A549 (cell line): ENCODE results near the gene ARHGEF7. TPM values are rescaled to one million over a fixed set of nuclear protein-coding genes. Genes with fewer than 3 reads are reported as not detected.

Experiments
- ATAC-seq, 2 experiments: fragments of 200-7000 bp in 1 of 2; fragments of >200 bp in 1 of 2; cut with Nextera tagmentation in 1 of 2; cut with Tn5 transposase in 1 of 2; 3 replicates each; pipeline versions ENCODE4 v1.8.0 to v1.9.1; 2018 to 2020; ENCODE audit warnings: mild to moderate bottlenecking in 1 of 2, moderate library complexity in 1 of 2
- CTCF ChIA-PET: fragments of 300-600 bp; sonication (Branson Sonifier 250); formaldehyde crosslinking; extraction: SDS; loops from one replicate; lab custom pipeline; 2021; ENCODE audit warnings: antibody characterized with exemption, inconsistent platforms; lab: Yijun Ruan, JAX
- POLR2A ChIA-PET: fragments of 350-600 bp; formaldehyde crosslinking; extraction: SDS; loops from one replicate; lab custom pipeline; 2021; ENCODE audit warnings: antibody characterized with exemption, inconsistent platforms; lab: Yijun Ruan, JAX
- DNase-seq, 2 experiments: peaks; one replicate each; pipeline versions ENCODE4 v3.0.0 to v3.0.0-alpha.2; 2011 to 2016; ENCODE audit warnings: low read depth in 1 of 2, low spot score in 1 of 2
- FAIRE-seq: peaks from 2 replicates; lab custom pipeline; 2011; peaks lifted over from hg19 to GRCh38; lab: Jason Lieb, UNC
- H3K27ac ChIP-seq, 2 experiments: fragments of >200 bp; sonication (Bioruptor Twin); formaldehyde crosslinking; 3 replicates each; pipeline ENCODE4 v1.5.1; 2016 to 2017
- H3K4me1 ChIP-seq: fragments of >200 bp; sonication (Bioruptor Twin); formaldehyde crosslinking; 3 replicates; pipeline ENCODE4 v1.6.1; 2016
- H3K4me2 ChIP-seq: fragments of >200 bp; sonication (Bioruptor Twin); formaldehyde crosslinking; 3 replicates; pipeline ENCODE4 v1.6.1; 2016
- H3K4me3 ChIP-seq: fragments of >200 bp; sonication (Bioruptor Twin); formaldehyde crosslinking; 3 replicates; pipeline ENCODE4 v1.5.1; 2016
- H3K9me3 ChIP-seq: fragments of >200 bp; sonication (Bioruptor Twin); formaldehyde crosslinking; 3 replicates; pipeline ENCODE4 v1.6.1; 2016
- ATOH8 ChIP-seq: fragments of 250-450 bp; sonication (Bioruptor Pico); IDR thresholded peaks from 2 replicates; pipeline ENCODE4 v1.5.0; 2020; ENCODE audit warnings: low read depth, mild to moderate bottlenecking, moderate library complexity
- BHLHE40 ChIP-seq: IDR thresholded peaks from 2 replicates; pipeline ENCODE4 v1.6.1; 2012; ENCODE audit warnings: low read depth, low read length, inconsistent platforms
- CHD2 ChIP-seq: fragments of 150-350 bp; IDR thresholded peaks from 2 replicates; pipeline ENCODE4 v1.6.1; 2014; ENCODE audit warnings: low read length; ENCODE audit not compliant: partially characterized antibody
- EHF ChIP-seq: fragments of 250-450 bp; sonication (Bioruptor Pico); IDR thresholded peaks from 2 replicates; pipeline ENCODE4 v1.5.0; 2020; ENCODE audit warnings: mild to moderate bottlenecking
- EHMT2 ChIP-seq: fragments of 200-600 bp; sonication (generic); IDR thresholded peaks from 2 replicates; pipeline ENCODE4 v1.6.1; 2016; ENCODE audit warnings: antibody characterized with exemption, low read depth, mild to moderate bottlenecking, moderate library complexity
- FOXS1 ChIP-seq: fragments of 250-450 bp; sonication (Bioruptor Pico); IDR thresholded peaks from 2 replicates; pipeline ENCODE4 v1.5.0; 2020; ENCODE audit warnings: mild to moderate bottlenecking, moderate library complexity
- HOXB5 ChIP-seq: fragments of 250-450 bp; sonication (Bioruptor Pico); IDR thresholded peaks from 2 replicates; pipeline ENCODE4 v1.5.0; 2020; ENCODE audit warnings: mild to moderate bottlenecking, moderate library complexity
- NFE2L2 ChIP-seq: fragments of 150-350 bp; conservative IDR thresholded peaks from 2 replicates; pipeline ENCODE4 v1.6.1; 2014; ENCODE audit warnings: low read length
- NPAS2 ChIP-seq: fragments of 250-450 bp; sonication (Bioruptor Pico); IDR thresholded peaks from 2 replicates; pipeline ENCODE4 v1.8.0; 2022; ENCODE audit warnings: mild to moderate bottlenecking, moderate library complexity, borderline replicate concordance
- PBX3 ChIP-seq: IDR thresholded peaks from 2 replicates; pipeline ENCODE4 v1.6.1; 2012
- POLR2A ChIP-seq: IDR thresholded peaks from 2 replicates; pipeline ENCODE4 v1.6.1; 2012; ENCODE audit warnings: mild to moderate bottlenecking, low read length
- RAD21 ChIP-seq, 2 experiments: fragments of >200 bp in 1 of 2; sonication (Bioruptor Twin) in 1 of 2; formaldehyde crosslinking in 1 of 2; IDR thresholded peaks in 1 of 2; conservative IDR thresholded peaks in 1 of 2; 2 replicates in 1 of 2; 3 replicates in 1 of 2; pipeline ENCODE4 v1.6.1; 2012 to 2018; ENCODE audit warnings: inconsistent platforms in 1 of 2
- RNF2 ChIP-seq: fragments of 200-600 bp; sonication (generic); IDR thresholded peaks from 2 replicates; pipeline ENCODE4 v1.6.1; 2016; ENCODE audit warnings: low read depth, mild to moderate bottlenecking, antibody characterized with exemption, moderate library complexity, borderline replicate concordance
- ZFP36 ChIP-seq: fragments of 450-650 bp; IDR thresholded peaks from 2 replicates; pipeline ENCODE4 v1.6.1; 2014; ENCODE audit warnings: borderline replicate concordance; ENCODE audit not compliant: partially characterized antibody
- WGBS: methylation state at CpG from one replicate; pipeline ENCODE4 v1.1.6; 2017; ENCODE audit errors: missing lambda C conversion rate; 5-methylcytosine and 5-hydroxymethylcytosine counted together
- polyA plus RNA-seq, 4 experiments: library from polyadenylated mRNA; depleted of rRNA in 3 of 4; stranded (reverse); fragments of >200 nt; fragmentation: RNase III in 1 of 4; extraction: RNeasy Plus Mini Kit Qiagen cat#74134 plus additional on column Dnase treatment in 1 of 4; gene quantifications; 2 replicates in 3 of 4; 3 replicates in 1 of 4; pipeline ENCODE4 v1.2.3, GENCODE V29; 2011 to 2017
- TF ChIP-seq, protein P1 (sequence below): fragments of 450-650 bp; IDR thresholded peaks from 2 replicates; pipeline ENCODE4 v1.6.1; 2014; ENCODE audit warnings: antibody characterized with exemption
- TF ChIP-seq, protein P2 (sequence below): IDR thresholded peaks from 2 replicates; pipeline ENCODE4 v1.6.1; 2012; ENCODE audit warnings: low read depth, borderline replicate concordance

Gene ARHGEF7
- polyA plus RNA-seq, 2 of the 4 experiments (the other 2 are of a cell fraction): 21.1 to 23.1 TPM

DNA sequence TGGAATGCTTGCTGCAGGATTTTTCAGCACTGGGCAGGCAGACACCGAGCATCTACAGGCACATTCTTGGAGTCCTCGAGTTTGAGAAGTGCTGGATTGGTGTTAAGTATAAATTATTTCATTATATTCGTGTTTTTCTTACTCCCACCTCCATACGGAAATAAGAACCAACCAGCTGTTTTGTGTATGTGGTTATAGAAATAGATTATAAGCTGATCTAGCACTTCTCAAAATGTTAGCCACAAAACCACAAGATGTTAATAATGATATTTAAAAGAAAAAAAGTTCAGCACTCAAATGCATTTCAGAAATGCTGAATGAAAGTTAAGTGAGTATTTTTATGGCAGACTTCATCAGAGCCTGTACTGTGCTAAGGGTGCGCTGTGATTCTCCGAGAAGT, 181.3 kb downstream of the ARHGEF7 start:
- TF ChIP-seq PBX3 (no peak), ATOH8 (CRISPR knock-in tag) (no peak), NPAS2 (CRISPR knock-in tag) (no peak), BHLHE40 (no peak)
- TF ChIP-seq, protein P1, sequence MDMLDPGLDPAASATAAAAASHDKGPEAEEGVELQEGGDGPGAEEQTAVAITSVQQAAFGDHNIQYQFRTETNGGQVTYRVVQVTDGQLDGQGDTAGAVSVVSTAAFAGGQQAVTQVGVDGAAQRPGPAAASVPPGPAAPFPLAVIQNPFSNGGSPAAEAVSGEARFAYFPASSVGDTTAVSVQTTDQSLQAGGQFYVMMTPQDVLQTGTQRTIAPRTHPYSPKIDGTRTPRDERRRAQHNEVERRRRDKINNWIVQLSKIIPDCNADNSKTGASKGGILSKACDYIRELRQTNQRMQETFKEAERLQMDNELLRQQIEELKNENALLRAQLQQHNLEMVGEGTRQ: no peak
- no peak overlapping the region for H3K27ac ChIP-seq
- no peak for FAIRE-seq
- DNase-seq: no peak
- WGBS: 81% methylated on average over 6 of the region's 6 CpGs
- POLR2A ChIA-PET: no interaction called here
- no peaks in the 10 kb centered on the region for H3K9me3 ChIP-seq
- CTCF ChIA-PET: no interaction called here
- ATAC-seq: no peak
- H3K4me3 ChIP-seq: no peak overlapping the region
- H3K4me2 ChIP-seq: no peak overlapping the region
- no peaks in the 10 kb centered on the region for H3K4me1 ChIP-seq

GRCh38 chr13:111298214-111298975, 183.3 kb downstream of the ARHGEF7 start:
- H3K4me2 ChIP-seq: no peak overlapping the region
- ChIA-PET CTCF (interaction anchor here (1.2 kb wide), 1 partner anchor 47 kb away, joined by 5 read pairs; no protein-coding TSS in a partner anchor), POLR2A (no interaction called here)
- no peaks in the 10 kb centered on the region for H3K9me3 ChIP-seq
- TF ChIP-seq HOXB5: no peak
- TF ChIP-seq FOXS1 (CRISPR knock-in tag): no peak
- TF ChIP-seq, protein P2, sequence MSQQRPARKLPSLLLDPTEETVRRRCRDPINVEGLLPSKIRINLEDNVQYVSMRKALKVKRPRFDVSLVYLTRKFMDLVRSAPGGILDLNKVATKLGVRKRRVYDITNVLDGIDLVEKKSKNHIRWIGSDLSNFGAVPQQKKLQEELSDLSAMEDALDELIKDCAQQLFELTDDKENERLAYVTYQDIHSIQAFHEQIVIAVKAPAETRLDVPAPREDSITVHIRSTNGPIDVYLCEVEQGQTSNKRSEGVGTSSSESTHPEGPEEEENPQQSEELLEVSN: no peak
- ATAC-seq: no peak
- no peak for DNase-seq
- no peak overlapping the region for H3K27ac ChIP-seq
- no peak overlapping the region for H3K4me3 ChIP-seq
- 82% methylated on average over 10 of the region's 13 CpGs for WGBS
- FAIRE-seq: no peak
- H3K4me1 ChIP-seq: no peaks in the 10 kb centered on the region

DNA sequence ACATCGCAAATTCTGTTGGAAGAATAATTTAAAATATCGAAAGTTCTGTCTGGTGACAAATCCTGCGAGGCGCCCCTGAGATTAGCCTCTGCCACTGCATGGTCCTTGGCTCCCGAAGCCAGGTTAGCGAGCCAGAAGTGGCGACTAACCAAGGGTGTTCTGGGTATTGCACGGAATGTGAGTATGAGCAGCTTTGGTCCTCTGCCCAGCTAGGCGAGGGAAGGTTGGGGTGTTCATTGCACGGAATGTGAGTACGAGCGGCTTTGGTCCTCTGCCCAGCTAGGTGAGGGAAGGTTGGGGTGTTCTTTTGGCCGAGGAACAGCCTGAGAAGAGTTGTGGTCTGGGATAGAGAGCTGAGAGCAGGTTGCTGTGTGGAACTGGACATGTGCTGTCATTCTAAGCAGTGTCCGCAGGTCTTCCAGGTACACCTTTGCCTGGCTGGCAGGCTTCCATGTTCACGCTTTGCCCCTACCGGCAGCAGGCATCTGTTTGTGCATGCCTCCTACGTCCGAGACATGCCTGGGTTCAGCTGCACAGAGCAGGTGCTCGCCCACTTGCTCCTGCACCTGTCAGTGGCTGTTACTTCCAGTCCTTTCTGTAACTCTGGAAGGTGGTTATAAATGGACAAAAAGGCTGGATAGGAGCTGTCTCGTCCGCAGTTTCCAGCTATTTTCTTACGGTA, 187.1 kb downstream of the ARHGEF7 start:
- no peak overlapping the region for H3K4me3 ChIP-seq
- H3K4me2 ChIP-seq: no peak overlapping the region
- TF ChIP-seq EHMT2 (no peak), ZFP36 (no peak), EHF (CRISPR knock-in tag) (no peak), NPAS2 (CRISPR knock-in tag) (no peak), RNF2 (no peak), RAD21 (conservative IDR thresholded peaks at IDR 0.05 in 1 of 2, IDR thresholded peaks at IDR 0.05 in 1 of 2) (no peak), CHD2 (no peak), POLR2A (no peak), NFE2L2 (no peak)
- no peaks in the 10 kb centered on the region for H3K4me1 ChIP-seq
- POLR2A ChIA-PET: no interaction called here
- WGBS: 90% methylated on average over 18 of the region's 22 CpGs
- CTCF ChIA-PET: no interaction called here
- no peak for ATAC-seq
- DNase-seq: no peak
- no peak overlapping the region for H3K27ac ChIP-seq
- no peaks in the 10 kb centered on the region for H3K9me3 ChIP-seq
- FAIRE-seq: no peak
